ENCODE results near the gene TLR1.

Gene TLR1

GRCh38 chr4:38800961-38801450 is 3.6 kb downstream of the TLR1 start:
- Histone ChIP-seq H3K4me3 (ENCODE audit: low read depth, low read length) (no peak overlapping the region), H3K9me3 (no peaks in the 10 kb centered on the region), H3K27me3 (peaks cover 9% of the 10 kb centered on the region; the same call in 1 of the 2 replicates), H3K4me1 (no peaks in the 10 kb centered on the region), H3K36me3 (no peaks in the 10 kb centered on the region)
- DNase-seq, result no peak
- TF ChIP-seq, protein P1, sequence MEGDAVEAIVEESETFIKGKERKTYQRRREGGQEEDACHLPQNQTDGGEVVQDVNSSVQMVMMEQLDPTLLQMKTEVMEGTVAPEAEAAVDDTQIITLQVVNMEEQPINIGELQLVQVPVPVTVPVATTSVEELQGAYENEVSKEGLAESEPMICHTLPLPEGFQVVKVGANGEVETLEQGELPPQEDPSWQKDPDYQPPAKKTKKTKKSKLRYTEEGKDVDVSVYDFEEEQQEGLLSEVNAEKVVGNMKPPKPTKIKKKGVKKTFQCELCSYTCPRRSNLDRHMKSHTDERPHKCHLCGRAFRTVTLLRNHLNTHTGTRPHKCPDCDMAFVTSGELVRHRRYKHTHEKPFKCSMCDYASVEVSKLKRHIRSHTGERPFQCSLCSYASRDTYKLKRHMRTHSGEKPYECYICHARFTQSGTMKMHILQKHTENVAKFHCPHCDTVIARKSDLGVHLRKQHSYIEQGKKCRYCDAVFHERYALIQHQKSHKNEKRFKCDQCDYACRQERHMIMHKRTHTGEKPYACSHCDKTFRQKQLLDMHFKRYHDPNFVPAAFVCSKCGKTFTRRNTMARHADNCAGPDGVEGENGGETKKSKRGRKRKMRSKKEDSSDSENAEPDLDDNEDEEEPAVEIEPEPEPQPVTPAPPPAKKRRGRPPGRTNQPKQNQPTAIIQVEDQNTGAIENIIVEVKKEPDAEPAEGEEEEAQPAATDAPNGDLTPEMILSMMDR (IDR thresholded peaks at IDR 0.05; ENCODE audit: low read depth, low read length), result no peak

DNA sequence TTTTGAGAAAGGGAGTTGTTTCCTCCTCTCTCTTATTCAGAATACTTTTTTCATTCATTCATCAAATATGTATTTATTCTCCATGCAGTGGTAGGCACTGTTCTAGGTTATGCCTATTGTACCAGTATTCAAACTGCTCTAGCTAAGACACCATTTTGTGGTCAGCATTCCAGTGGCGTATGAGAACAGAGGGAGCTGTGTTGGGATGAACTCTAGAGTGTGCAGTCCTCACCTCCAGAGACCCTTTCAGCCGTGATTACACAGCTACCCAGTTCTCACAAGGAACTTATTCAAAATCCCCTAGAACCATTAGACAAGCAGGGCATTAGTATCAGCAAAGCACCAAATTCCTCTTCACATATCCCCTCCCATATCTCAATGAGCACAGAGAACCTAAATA is 4.2 kb downstream of the TLR1 start:
- H3K4me1 ChIP-seq, result no peaks in the 10 kb centered on the region
- H3K9me3 ChIP-seq, result no peaks in the 10 kb centered on the region
- H3K4me3 ChIP-seq (ENCODE audit: low read depth, low read length), result no peak overlapping the region
- no peaks in the 10 kb centered on the region for H3K36me3 ChIP-seq
- TF ChIP-seq, protein P1 (IDR thresholded peaks at IDR 0.05; ENCODE audit: low read depth, low read length), result no peak
- no peak for DNase-seq
- H3K27me3 ChIP-seq, result peaks cover 10% of the 10 kb centered on the region; the same call in 1 of the 2 replicates

DNA sequence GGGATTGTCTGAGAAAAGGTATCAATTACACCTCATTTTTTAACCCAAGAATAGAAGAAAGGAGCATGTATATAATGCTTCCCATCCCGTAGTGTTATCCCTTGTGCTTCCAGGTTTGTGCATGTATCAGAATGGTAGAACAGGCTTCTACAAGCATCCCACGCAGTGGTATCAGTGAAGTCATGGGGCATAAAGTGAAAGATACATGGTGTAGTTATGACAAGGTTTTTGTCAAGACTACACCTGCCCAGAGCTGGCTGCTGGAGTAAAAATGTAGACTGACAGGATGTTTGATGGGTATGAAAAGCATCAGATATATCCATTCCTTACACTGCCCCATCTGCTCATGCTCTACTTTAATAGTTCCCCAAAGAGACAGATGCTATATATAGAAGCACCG is 9.5 kb downstream of the TLR1 start:
- TF ChIP-seq, protein P1 (IDR thresholded peaks at IDR 0.05; ENCODE audit: low read depth, low read length), result no peak
- Histone ChIP-seq H3K27me3 (peaks cover 16% of the 10 kb centered on the region; the same call in 1 of the 2 replicates), H3K9me3 (no peaks in the 10 kb centered on the region), H3K4me3 (ENCODE audit: low read depth, low read length) (no peak overlapping the region), H3K4me1 (no peaks in the 10 kb centered on the region), H3K36me3 (no peaks in the 10 kb centered on the region)
- no peak for DNase-seq

- H3K4me1 ChIP-seq, result no peaks in the 10 kb centered on the region
- TF ChIP-seq, protein P1 (IDR thresholded peaks at IDR 0.05; ENCODE audit: low read depth, low read length), result no peak
- no peak for DNase-seq
- H3K4me3 ChIP-seq (ENCODE audit: low read depth, low read length), result no peak overlapping the region
- H3K27me3 ChIP-seq, result peaks cover 16% of the 10 kb centered on the region; the same call in 1 of the 2 replicates
- H3K9me3 ChIP-seq, result no peaks in the 10 kb centered on the region
- no peaks in the 10 kb centered on the region for H3K36me3 ChIP-seq
Observed at GRCh38 chr4:38794051-38794450, 10.5 kb downstream of the TLR1 start.

DNA sequence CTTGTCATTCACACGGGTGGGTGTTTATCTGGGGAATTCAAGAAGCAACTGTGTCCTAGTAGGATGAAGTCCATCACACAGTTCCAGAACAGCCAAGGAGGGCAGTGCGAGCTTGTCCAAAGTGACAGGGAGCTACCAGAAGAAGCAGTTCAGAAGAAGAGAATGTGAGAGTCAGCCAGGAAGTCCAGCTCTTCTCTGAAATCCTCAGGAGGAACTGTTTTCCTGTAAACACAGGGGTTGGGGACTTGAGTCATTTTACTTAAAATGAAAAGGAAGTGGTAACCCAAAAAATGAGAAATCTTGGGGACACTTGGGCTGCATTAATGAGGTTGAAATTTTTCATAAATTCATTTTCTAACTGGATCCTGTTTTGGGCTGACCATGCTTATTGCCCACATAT is 13.6 kb downstream of the TLR1 start:
- Histone ChIP-seq H3K4me3 (ENCODE audit: low read depth, low read length) (no peak overlapping the region), H3K9me3 (no peaks in the 10 kb centered on the region), H3K36me3 (no peaks in the 10 kb centered on the region), H3K27me3 (peaks cover 8% of the 10 kb centered on the region; the same call in 1 of the 2 replicates), H3K4me1 (no peaks in the 10 kb centered on the region)
- TF ChIP-seq, protein P1 (IDR thresholded peaks at IDR 0.05; ENCODE audit: low read depth, low read length), result no peak
- no peak for DNase-seq

- peaks cover 3% of the 10 kb centered on the region; the same call in 1 of the 2 replicates for H3K27me3 ChIP-seq
- no peak overlapping the region for H3K4me3 ChIP-seq (ENCODE audit: low read depth, low read length)
- H3K36me3 ChIP-seq, result no peaks in the 10 kb centered on the region
- DNase-seq, result no peak
- TF ChIP-seq, protein P1 (IDR thresholded peaks at IDR 0.05; ENCODE audit: low read depth, low read length), result no peak
- H3K4me1 ChIP-seq, result no peaks in the 10 kb centered on the region
- H3K9me3 ChIP-seq, result no peaks in the 10 kb centered on the region
Observed at GRCh38 chr4:38788317-38788716, 16.3 kb downstream of the TLR1 start.

All from BE2C (cell line).